HG02852 (cell line): ENCODE results near the gene ARTN.
A peak's percentile ranks its signal among the peaks of the same experiment; 100 is the strongest.

ENCODE experiments used
- ATAC-seq: cut with Tn5 transposase; IDR thresholded peaks from one replicate; pipeline ENCODE4 v1.9.1; 2021; ENCODE audit warnings: mild to moderate bottlenecking, moderate library complexity; ENCODE audit not compliant: unreplicated experiment

Gene ARTN

DNA sequence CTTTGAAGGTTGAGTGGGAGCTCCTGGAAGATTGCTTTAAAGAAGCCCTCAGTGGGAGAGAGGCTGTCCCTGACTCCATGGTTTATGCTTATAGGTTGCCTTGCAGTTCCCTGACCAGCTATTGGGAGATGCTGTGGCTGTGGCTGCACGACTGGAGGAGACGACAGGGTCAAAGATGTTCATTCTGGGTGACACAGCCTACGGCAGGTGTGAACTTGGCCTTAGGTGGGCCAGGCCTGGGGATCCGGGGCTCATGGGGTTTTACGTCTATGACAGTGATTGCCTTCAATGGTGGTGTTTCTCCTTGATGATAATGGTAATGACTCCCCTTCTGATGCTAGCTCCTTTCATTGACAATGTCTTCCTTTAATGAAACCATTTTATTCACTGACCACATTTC lies 36.9 kb downstream of the ARTN start:
- ATAC-seq: no peak

DNA sequence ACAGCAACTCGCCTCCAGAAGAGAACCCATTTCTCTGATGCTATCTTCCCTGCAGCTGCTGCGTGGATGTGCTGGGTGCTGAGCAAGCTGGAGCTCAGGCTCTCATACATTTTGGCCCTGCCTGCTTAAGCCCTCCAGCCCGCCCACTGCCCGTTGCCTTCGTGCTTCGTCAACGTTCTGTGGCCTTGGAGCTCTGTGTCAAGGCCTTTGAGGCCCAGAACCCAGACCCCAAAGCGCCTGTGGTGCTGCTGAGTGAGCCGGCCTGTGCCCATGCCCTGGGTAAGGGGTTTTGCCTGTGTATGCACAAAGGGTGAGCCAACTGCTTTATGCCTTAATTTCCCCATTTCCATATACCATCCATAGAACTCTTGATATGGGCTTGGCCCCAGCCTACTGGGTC lies 37.3 kb downstream of the ARTN start:
- ATAC-seq: no peak

DNA sequence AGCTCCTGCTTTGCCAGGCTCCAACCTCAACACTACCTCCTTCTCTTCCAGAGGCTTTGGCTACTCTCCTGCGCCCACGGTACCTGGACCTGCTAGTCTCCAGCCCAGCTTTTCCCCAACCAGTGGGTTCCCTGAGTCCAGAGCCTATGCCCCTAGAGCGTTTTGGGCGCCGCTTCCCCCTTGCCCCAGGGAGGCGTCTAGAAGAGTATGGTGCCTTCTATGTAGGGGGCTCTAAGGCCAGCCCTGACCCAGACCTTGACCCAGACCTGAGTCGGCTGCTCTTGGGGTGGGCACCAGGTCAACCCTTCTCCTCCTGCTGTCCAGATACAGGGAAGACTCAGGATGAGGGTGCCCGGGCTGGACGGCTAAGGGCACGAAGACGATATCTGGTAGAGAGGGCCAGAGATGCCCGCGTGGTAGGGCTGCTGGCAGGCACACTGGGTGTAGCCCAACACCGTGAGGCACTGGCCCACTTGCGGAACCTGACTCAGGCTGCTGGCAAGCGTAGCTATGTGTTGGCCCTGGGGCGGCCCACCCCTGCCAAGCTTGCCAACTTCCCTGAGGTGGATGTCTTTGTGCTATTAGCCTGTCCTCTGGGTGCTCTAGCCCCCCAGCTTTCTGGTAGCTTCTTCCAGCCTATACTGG lies 37.9 kb downstream of the ARTN start:
- no peak for ATAC-seq

DNA sequence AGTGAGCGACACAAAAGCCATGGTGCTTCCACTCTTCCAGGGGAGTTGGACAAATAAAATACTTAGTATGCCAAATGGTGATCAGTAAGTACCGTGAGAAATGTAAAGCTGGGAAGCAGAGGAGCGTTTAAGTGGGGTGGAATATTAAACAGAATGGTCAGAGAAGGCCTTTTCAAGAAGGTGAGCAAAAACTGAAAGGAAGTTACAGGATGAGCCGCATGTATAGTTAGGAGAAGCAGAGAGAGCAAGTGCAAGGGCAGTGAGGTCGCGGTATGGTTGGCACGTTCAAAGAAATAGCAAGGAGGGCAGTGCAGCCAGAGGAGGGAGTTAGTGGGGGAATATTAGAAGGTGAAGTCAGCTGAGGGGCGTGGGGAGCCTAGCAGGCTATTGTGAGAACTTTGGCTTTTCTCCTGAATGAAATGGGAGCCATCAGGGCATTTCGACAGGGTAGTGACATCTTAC lies 40.4 kb downstream of the ARTN start:
- ATAC-seq: peak; percentile 0

DNA sequence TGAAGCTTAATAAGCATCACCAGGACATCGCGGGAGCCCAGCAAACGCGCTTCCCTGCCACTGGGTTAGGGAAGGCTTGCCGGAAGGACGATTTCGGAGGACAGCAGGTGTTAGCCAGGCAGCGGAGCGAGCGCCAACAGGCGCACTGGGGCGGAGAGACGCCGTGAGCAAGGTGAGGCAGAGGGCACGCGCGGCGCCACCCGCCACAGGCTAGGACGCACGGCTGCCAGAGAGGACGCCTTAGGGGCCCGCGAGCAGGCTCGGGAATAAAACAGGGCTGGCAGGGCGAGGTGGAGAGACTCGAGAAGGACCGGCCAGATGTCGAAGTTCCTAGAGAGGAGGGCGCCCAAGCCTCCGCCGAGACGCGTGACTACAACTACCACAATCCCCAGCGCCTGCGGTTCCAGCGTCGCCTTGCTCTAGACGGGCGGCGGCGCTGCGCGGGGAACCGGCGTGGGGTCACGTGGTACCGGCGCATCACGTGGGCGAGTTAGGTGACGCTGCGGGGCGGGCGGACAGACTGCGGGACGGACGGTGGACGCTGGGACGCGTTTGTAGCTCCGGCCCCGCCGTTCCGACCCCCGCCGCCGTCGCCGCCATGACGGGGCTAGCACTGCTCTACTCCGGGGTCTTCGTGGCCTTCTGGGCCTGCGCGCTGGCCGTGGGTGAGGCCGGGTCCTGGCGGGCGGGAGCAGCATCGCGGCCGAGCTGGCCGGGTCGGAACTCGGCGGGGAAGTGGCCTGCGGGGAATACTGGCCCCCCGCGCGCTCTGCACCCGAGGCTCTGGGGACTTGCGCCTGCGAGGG lies 41.0 kb downstream of the ARTN start, which contains the start of gene ATP6V0B:
Gene ATP6V0B (plus strand): TSS at position 518 of the 806 bp plus-strand sequence. CDS start 81 bp downstream, at position 599.
- peak; percentile 67 for ATAC-seq

DNA sequence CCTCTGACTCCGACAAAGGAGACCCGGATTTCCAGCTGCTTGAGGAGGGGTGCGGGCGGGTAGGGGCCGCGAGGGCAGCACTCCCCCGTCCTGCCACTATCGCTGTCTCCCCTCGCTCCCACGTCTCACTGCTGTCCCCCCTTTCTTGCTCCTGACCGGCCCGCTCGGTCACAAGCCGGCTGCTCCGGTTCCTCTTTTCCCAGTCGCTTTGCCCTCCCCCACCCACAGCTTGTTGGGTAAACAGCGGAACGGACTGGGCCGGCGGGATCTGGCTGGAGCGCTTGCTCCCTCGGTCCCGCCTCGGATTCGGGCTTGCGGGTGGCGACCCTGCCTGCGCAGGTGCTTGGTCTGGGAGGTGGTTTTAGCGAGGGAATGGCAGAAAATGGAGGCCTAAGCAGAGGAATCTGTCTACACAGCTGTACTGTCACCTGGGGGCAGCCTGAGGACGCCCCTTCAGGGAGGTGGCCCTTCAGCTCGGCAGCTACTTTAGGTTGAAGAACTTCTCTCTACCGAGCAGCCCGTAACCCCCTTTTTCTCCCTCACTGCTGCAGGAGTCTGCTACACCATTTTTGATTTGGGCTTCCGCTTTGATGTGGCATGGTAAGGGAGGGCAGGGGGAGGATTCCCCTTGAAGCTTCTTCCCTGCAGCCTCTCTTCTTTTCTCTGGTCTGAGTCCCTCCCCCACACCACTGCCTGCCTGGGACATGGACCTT lies 41.8 kb downstream of the ARTN start:
- ATAC-seq: no peak

DNA sequence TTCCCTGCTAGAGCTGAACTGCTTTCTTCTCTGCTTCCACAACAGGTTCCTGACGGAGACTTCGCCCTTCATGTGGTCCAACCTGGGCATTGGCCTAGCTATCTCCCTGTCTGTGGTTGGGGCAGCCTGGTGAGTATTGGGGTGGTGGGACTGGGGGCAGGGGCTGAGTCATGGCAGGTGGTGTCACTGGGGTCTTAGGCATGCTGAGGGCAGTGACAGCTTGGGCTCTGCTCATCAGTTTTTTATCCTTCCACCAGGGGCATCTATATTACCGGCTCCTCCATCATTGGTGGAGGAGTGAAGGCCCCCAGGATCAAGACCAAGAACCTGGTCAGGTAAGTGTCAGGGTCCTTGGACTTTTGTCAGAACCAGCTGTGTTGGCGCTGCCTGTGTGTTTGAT lies 42.4 kb downstream of the ARTN start:
- no peak for ATAC-seq

DNA sequence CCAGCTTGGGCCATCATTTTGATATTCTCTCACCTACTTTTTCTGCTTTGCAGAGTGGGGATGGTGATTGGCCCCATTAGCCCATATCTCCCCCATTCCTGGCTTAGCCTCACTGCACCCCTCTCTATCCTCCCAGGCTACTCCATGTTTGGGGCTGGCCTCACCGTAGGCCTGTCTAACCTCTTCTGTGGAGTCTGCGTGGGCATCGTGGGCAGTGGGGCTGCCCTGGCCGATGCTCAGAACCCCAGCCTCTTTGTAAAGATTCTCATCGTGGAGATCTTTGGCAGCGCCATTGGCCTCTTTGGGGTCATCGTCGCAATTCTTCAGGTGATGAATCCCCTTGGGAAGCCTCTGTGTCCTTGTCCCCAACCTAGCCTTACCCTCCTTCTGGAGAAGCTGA lies 43.3 kb downstream of the ARTN start:
- no peak for ATAC-seq

DNA sequence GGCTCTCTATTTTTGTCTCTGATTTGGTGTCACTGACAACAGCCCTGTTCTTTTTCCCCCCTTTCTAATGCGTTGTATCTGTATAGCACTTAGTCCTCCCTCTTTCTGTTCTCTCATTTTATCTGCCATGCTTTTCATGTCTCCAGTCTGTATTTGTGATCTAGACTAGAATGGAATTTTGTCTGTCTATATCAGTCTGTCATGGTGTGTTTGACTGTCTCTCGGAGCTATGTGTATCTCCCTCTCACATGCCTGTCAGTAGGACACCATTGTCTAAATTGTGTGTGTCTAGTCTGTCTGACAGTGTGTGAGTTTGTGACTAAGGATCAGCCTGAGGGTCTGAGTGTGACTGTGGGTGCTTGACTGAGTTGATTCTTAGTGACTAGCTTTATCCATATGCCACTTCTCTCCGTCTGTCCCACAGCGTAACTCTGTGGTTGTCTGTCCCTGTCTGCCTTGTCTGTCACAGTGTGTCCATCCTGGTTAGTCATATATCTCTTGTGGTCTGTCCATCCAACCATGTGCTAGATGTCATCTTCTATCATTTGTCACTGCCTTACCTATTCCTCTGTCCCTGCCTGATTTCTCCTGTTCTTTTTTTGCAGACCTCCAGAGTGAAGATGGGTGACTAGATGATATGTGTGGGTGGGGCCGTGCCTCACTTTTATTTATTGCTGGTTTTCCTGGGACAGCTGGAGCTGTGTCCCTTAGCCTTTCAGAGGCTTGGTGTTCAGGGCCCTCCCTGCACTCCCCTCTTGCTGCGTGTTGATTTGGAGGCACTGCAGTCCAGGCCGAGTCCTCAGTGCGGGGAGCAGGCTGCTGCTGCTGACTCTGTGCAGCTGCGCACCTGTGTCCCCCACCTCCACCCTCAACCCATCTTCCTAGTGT lies 44.0 kb downstream of the ARTN start:
- no peak for ATAC-seq

DNA sequence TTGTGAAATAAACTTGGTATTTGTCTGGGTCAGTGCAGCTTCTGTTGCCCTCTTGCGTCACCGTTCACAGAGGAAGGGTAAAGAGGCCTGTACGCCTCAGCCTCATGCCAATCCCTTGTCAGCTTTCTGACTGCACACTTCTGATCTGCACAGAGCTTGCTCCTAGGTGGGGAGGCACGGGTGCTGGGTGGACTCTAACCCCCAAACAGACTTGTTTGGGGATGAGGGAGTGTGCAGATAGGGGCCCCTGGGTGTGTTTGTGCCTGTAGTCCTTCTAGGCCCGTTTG lies 44.6 kb downstream of the ARTN start:
- no peak for ATAC-seq

DNA sequence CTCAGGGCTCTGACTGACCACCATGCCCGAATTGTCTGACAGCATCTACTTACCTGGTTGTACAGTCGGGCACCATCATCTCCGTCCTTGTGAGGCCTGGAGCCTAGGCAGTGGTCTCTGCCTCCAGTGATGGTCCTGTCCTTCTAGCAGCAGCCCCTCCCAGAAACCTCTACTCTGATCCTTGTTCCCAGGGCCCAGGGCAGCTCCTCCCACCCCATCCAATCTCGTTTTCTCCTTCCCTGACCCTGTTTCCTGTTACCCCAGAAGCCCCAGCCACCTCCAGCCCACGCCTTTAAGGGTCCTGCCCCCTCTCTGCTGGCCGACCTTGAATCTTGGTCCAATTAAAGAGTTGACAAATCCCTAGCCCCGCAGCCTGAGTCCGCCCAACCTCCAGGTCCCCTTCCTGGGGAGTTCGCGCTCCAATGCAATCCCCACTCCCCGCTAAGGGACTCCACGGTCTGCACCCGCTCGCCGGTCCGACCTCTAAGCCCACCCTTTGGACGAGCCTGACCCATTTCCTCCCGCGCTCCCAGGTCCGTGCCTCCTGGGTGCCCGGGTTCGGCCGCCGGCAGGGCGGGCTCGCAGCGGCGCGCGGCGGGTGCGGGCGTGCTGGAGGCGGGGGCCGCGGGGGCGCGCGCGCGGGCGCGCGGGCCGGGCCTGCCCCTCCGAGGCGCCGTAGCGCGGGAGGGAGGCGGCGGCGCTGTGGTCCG lies 45.1 kb downstream of the ARTN start, which contains the start of gene B4GALT2:
Gene B4GALT2 (plus strand): TSS at position 660 of the 710 bp plus-strand sequence. CDS start 1,951 bp downstream, outside the sequence.
- no peak for ATAC-seq

DNA sequence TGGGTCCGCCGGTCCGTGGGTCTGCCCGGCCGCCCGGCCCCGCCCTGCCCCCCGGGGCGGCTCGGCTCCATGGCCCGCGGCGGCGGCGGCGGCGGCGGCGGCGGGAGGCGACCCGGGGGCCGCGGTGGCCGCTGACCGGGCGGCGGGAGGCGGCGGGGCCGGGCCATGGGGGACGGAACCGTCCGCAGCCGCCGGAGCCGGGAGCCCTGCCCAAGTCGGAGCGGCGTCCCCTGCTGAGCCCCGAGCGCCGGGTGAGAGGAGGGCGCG lies 45.6 kb downstream of the ARTN start:
- no peak for ATAC-seq

DNA sequence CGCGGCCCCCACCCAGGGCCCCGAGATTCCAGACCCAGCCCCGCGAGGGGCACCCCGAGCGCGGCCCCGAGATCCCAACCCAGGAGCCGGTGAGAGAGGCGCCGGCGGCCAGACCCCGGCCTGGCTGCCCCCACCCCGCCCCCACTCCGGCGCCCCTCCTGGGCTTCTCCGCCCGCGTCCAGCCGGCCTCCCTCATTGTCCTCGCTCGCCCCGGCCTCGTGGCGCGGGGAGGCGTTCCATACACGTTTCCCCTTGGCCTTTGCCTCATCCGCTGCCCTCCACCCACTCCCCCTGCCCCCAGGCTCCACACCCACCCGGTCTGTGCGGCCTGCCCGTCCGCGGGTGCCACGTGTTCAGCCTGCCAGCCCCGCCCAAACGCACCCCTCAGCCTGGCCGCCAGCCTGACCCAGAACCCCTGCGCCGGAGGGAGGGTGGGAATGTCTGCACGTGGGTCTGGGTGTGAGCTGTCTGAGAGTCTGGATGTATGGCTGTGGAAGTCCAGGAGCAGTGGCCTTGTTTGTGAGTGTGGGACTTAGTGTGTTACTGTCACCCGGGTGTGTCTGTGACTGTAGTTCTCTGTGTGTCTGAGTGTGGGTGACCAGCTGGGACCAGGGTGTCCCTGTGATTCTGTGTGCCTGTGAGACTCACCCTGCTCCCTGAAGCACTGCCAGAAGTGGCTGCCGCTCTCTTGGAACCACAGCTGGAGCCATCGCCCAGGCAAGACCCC lies 46.1 kb downstream of the ARTN start:
- no peak for ATAC-seq

DNA sequence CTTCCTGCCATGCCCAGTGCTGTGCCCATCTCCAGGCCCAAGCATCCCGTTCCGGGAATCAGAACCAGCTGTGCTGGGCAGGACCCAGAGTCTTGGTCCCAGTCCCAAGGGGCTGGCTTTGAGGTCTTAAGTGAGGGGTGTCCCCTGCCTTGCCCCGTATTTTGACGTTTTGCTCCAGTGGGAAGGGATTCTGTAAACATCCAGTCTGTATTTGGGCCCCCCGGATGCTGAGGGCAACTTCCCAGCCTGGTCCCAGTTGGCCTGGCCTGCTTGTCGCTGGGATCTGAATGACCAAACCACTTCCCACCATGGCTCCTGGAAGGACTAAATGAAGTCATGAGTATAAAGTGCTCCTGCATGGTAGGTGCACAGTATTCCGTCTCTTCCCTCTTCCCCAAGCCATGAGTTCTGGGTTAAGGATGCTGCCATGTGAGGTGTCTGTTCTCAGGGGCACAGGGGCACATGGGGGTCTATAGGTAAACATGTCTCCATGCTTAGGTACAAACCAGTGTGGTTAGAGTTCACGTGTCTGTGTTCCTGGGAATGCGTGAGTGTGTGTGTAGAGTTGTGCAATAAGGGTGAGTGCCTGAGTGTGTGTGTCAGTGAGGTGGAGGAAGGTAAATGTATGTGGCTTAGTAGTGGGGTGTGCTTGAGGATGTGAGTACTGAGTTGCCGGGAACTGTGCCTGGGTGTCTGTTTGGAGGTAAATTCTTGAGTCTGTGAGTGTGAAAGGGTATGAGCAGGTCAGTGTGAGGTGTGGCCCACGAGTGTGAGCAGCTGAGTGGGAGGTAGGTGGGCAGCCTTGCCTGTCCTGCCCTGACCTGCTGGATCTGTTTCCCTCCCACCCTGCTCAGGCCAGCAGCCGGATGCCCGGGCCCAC lies 46.9 kb downstream of the ARTN start:
- ATAC-seq: no peak

DNA sequence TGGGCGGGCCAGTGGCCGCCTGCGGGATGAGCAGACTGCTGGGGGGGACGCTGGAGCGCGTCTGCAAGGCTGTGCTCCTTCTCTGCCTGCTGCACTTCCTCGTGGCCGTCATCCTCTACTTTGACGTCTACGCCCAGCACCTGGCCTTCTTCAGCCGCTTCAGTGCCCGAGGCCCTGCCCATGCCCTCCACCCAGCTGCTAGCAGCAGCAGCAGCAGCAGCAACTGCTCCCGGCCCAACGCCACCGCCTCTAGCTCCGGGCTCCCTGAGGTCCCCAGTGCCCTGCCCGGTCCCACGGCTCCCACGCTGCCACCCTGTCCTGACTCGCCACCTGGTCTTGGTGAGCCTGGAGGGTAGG lies 47.5 kb downstream of the ARTN start:
- no peak for ATAC-seq

DNA sequence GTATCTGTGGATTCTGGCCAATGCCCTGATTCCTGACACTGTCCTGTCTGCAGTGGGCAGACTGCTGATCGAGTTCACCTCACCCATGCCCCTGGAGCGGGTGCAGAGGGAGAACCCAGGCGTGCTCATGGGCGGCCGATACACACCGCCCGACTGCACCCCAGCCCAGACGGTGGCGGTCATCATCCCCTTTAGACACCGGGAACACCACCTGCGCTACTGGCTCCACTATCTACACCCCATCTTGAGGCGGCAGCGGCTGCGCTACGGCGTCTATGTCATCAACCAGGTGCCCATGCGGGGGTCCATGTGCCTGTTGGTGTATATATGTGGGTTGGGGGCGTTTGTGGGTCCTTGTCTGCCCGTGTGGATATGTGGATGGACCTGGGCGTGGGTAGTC lies 48.0 kb downstream of the ARTN start:
- ATAC-seq: no peak

DNA sequence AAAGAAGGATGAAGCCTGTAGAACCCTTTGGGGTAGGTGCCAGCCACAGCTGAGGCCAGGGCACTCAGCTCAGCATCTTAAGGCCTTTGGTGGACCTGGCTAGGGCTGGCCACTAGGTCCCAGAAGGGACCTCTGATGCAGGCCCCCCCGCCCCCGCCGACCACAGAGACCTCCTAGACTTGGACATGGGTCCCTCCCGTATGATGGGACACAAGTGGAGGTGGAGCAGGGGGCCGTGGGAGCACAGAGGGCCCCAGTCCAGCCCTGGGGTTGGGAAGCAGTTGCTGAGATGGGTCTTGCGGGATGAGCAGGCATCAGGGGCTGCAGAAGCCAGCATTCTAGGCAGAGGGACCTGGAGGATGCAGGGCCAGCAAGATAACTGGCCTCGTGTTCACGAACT lies 48.6 kb downstream of the ARTN start:
- ATAC-seq: no peak

DNA sequence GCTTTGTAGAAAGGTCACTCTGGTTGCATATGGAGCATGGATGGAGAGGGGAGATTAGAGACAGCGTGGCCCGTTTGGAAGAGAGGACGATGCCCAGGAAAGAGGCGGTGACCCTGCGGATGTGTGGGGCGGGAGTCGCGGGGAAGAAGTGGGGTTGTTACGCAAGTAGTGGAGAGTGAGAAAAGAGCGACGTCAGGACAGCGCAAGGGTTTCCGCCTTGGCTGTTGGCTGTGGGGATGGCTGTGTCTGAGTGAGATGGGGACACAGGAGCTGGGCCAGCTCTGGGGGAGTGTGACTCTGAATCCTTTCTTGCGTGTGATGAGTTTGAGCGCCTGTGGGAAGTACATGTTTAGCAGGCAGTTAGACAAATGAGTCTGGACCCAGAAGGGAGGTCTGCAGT lies 49.2 kb downstream of the ARTN start:
- no peak for ATAC-seq
